Natural killer cell (primary cell): ENCODE measurements around the gene ST8SIA4. TPM values are rescaled to one million over a fixed set of nuclear protein-coding genes. Genes with fewer than 3 reads are reported as not detected.

Experiments
- ATAC-seq, 3 donors: fragments of 150-1000 bp in 2 of 3; fragments of 200-7000 bp in 1 of 3; cut with Tn5 transposase; 1 replicate in 1 of 3; 2 replicates in 2 of 3; pipeline ENCODE4 v1.10.0; 2021; ENCODE audit warnings: mild to moderate bottlenecking in 2 of 3, moderate library complexity in 2 of 3
- DNase-seq, 2 donors: peaks; one replicate each; pipeline versions ENCODE4 v3.0.0 to v3.0.0-alpha.2; 2013 to 2021; ENCODE audit warnings: mixed read lengths in 1 of 2
- H3K27ac ChIP-seq: one replicate; pipeline ENCODE4 v1.5.1; 2013; ENCODE audit warnings: mild to moderate bottlenecking, low read length
- H3K27me3 ChIP-seq: one replicate; pipeline ENCODE4 v1.6.1; 2013; ENCODE audit warnings: low read length; ENCODE audit not compliant: control insufficient read depth, insufficient read depth
- H3K36me3 ChIP-seq: one replicate; pipeline ENCODE4 v1.6.1; 2013; ENCODE audit warnings: low read length; ENCODE audit not compliant: control insufficient read depth, insufficient read depth
- H3K4me1 ChIP-seq: one replicate; pipeline ENCODE4 v1.6.1; 2013; ENCODE audit warnings: low read length; ENCODE audit not compliant: control insufficient read depth, insufficient read depth
- H3K4me3 ChIP-seq: one replicate; pipeline ENCODE4 v1.5.1; 2013; ENCODE audit warnings: low read length
- H3K9me3 ChIP-seq: one replicate; pipeline ENCODE4 v1.6.1; 2013; ENCODE audit warnings: low read length; ENCODE audit not compliant: control insufficient read depth, insufficient read depth
- H3K27ac Mint-ChIP-seq, 2 donors: one replicate each; pipeline ENCODE4 v1.8.0; 2022; ENCODE audit warnings: mild to moderate bottlenecking in 2 of 2, mixed read lengths in 2 of 2, moderate library complexity in 1 of 2
- H3K27me3 Mint-ChIP-seq, 2 donors: one replicate each; pipeline ENCODE4 v1.8.0; 2022; ENCODE audit warnings: low read depth in 2 of 2, mixed read lengths in 2 of 2
- H3K36me3 Mint-ChIP-seq: one replicate; pipeline ENCODE4 v1.8.0; 2022; ENCODE audit warnings: mixed read lengths
- H3K4me1 Mint-ChIP-seq, 2 donors: one replicate each; pipeline ENCODE4 v1.8.0; 2022; ENCODE audit warnings: mixed read lengths in 2 of 2
- H3K4me3 Mint-ChIP-seq: one replicate; pipeline ENCODE4 v1.8.0; 2022; ENCODE audit warnings: mild to moderate bottlenecking, moderate library complexity, mixed read lengths
- H3K9me3 Mint-ChIP-seq, 2 donors: one replicate each; pipeline ENCODE4 v1.8.0; 2022; ENCODE audit warnings: mixed read lengths in 2 of 2
- CTCF ChIP-seq: fragments of 200-600 bp; IDR thresholded peaks from one replicate; pipeline ENCODE4 v1.8.0; 2022; ENCODE audit warnings: antibody characterized with exemption
- whole genome bisulfite sequencing: methylation state at CpG from one replicate; pipeline ENCODE4 v1.1.7; 2013; ENCODE audit warnings: missing lambda C conversion rate; ENCODE audit not compliant: insufficient coverage; 5-methylcytosine and 5-hydroxymethylcytosine counted together
- intact Hi-C: fragments of 100-400 bp; cut with micrococcal nuclease; formaldehyde crosslinking; loops from one replicate; pipeline ENCODE4 v1.14.2; 2022
- total RNA-seq, 4 donors: library from RNA; stranded (reverse); fragments of 120-200 nt in 1 of 4; gene quantifications; one replicate each; pipeline versions ENCODE4 v1.2.3 to v1.2.4, GENCODE V29; 2013 to 2022

Gene ST8SIA4
- total RNA-seq, 3 donors from 2014 or later (not counting 1 experiment from before 2014, with no cell fraction given), result 36.3 to 63.1 (median 59.9) TPM

GRCh38 chr5:100771181-100771580 lies 131.9 kb downstream of the ST8SIA4 start:
- Histone ChIP-seq H3K27ac (no peak overlapping the region), H3K4me3 (no peak overlapping the region), H3K4me1 (no peaks in the 10 kb centered on the region), H3K36me3 (no peaks in the 10 kb centered on the region), H3K9me3 (no peaks in the 10 kb centered on the region), H3K27me3 (no peaks in the 10 kb centered on the region)
- Mint-ChIP-seq H3K4me3 (no peak overlapping the region), H3K27ac (no peak overlapping the region), H3K9me3 (no peaks in the 10 kb centered on the region), H3K27me3 (peaks cover 0 to 3% of the 10 kb centered on the region in 2 donors), H3K36me3 (no peaks in the 10 kb centered on the region), H3K4me1 (peaks cover 0 to 4% of the 10 kb centered on the region in 2 donors)
- DNase-seq (no peak), ATAC-seq (no peak)
- WGBS, result 100% methylated on average over 1 of the region's 2 CpGs
- no peak for TF ChIP-seq CTCF
- intact Hi-C loops, result no loop called here

- no peak overlapping the region for H3K4me3 Mint-ChIP-seq
- no peak for TF ChIP-seq CTCF
- no peaks in the 10 kb centered on the region for H3K4me1 ChIP-seq
- H3K27ac Mint-ChIP-seq, result no peak overlapping the region
- WGBS, result 96% methylated on average over 3 of the region's 4 CpGs
- intact Hi-C loops, result no loop called here
- no peaks in the 10 kb centered on the region for H3K36me3 ChIP-seq
- no peaks in the 10 kb centered on the region for H3K27me3 ChIP-seq
- H3K4me1 Mint-ChIP-seq, result no peaks in the 10 kb centered on the region
- ATAC-seq (no peak), DNase-seq (no peak)
- H3K9me3 Mint-ChIP-seq, result no peaks in the 10 kb centered on the region
- H3K27ac ChIP-seq, result no peak overlapping the region
- no peaks in the 10 kb centered on the region for H3K36me3 Mint-ChIP-seq
- H3K9me3 ChIP-seq, result no peaks in the 10 kb centered on the region
- H3K27me3 Mint-ChIP-seq, result peaks cover 0 to 3% of the 10 kb centered on the region in 2 donors
- no peak overlapping the region for H3K4me3 ChIP-seq
These were observed 134.9 kb downstream of the ST8SIA4 start for GRCh38 chr5:100768221-100768620.

GRCh38 chr5:100762995-100763394 lies 140.1 kb downstream of the ST8SIA4 start:
- no peaks in the 10 kb centered on the region for H3K9me3 ChIP-seq
- H3K27ac ChIP-seq, result no peak overlapping the region
- intact Hi-C loops, result no loop called here
- no peak overlapping the region for H3K27ac Mint-ChIP-seq
- no peak overlapping the region for H3K4me3 Mint-ChIP-seq
- H3K27me3 ChIP-seq, result no peaks in the 10 kb centered on the region
- H3K27me3 Mint-ChIP-seq, result peaks cover 5 to 6% of the 10 kb centered on the region in 2 donors
- no peak for TF ChIP-seq CTCF
- 80% methylated on average over 1 of the region's 1 CpG for WGBS
- H3K9me3 Mint-ChIP-seq, result no peaks in the 10 kb centered on the region
- no peak for ATAC-seq
- H3K4me1 ChIP-seq, result no peaks in the 10 kb centered on the region
- H3K36me3 Mint-ChIP-seq, result no peaks in the 10 kb centered on the region
- no peak overlapping the region for H3K4me3 ChIP-seq
- no peak for DNase-seq
- no peaks in the 10 kb centered on the region for H3K36me3 ChIP-seq
- H3K4me1 Mint-ChIP-seq, result no peaks in the 10 kb centered on the region

- Mint-ChIP-seq H3K4me1 (no peaks in the 10 kb centered on the region), H3K27ac (no peak overlapping the region), H3K9me3 (no peaks in the 10 kb centered on the region), H3K27me3 (peaks cover 5 to 6% of the 10 kb centered on the region in 2 donors), H3K36me3 (no peaks in the 10 kb centered on the region), H3K4me3 (no peak overlapping the region)
- no peak for TF ChIP-seq CTCF
- Histone ChIP-seq H3K4me3 (no peak overlapping the region), H3K4me1 (no peaks in the 10 kb centered on the region), H3K9me3 (no peaks in the 10 kb centered on the region), H3K27me3 (no peaks in the 10 kb centered on the region), H3K36me3 (no peaks in the 10 kb centered on the region), H3K27ac (no peak overlapping the region)
- intact Hi-C loops, result no loop called here
- no peak for DNase-seq
- ATAC-seq, result no peak
These were observed 141.0 kb downstream of the ST8SIA4 start for GRCh38 chr5:100762108-100762507.
